NCI-H748 treated with DMSO at 0.1 percent for 48 hours (cell line): ENCODE measurements around the gene AHI1.
"Not testable (repeated sequence)": the region's sequence is repeated elsewhere in the genome, so short reads cannot be mapped to it uniquely, and the experiment has no call there.

ENCODE experiments used
- DNase-seq: peaks from one replicate; lab custom pipeline; 2025; lab: John Stamatoyannopoulos, UW

Gene AHI1

GRCh38 chr6:135261872-135262725, 235.4 kb downstream of the AHI1 start:
- no peak for DNase-seq

GRCh38 chr6:135260612-135261011, 236.9 kb downstream of the AHI1 start:
- DNase-seq, result no peak

DNA sequence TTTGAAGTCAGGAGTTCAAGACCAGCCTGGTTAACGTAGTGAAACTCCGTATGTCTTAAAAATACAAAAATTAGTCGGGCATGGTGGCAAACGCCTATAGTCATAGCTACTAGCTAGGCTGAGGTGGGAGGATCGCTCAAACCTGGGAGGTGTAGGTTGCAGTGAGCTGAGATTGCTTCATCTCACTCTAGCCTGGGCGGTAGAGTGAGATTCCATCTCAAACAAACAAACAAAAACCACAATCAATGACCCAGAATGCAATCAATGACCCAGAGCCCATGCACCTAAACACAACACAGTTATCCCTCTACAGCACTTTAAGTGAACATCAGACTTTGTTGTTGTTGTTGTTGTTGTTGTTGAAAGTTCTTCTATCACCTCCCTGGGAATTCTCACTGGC, 238.6 kb downstream of the AHI1 start:
- no peak for DNase-seq

- DNase-seq, result no peak
Measured at GRCh38 chr6:135257631-135258405, 239.7 kb downstream of the AHI1 start.

DNA sequence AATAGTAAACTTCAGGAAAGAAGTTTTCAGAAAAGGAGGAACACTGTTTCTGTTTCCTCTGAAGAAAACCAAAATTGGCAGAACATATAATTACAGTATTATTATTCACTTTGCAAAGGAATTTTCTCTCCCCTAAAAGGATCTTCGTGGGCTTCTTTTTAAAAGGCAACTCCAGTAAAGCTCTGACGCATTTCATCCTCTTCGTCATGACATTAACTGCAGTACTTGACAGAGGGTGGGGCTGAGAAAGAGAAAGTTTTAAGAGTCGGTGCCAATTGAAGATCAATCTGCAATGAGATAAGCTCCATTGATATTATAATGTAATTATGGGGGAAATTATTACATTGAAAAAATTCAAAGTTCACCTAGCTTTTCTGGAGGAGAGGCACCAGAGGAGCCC, 240.7 kb downstream of the AHI1 start:
- DNase-seq, result no peak

DNA sequence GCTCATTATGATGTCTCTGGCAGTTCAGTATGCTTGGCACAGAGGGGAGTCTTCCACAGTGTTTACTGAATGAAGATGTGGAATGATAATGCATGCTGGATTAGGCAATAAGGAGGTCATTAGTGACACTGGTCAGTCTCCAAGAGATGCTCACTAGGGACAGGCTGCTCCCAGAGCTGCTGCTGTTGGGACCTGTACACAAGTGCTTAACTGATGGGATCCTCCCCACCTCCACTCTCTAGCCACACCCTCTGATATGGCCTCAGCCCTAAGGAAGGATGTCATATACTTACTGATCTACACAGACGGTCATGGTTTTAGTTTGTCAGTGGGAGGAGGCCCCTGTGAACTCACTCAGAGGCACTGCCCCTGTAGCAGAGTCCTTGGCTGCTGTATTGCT, 243.1 kb downstream of the AHI1 start:
- no peak for DNase-seq

GRCh38 chr6:135251498-135252441, 245.8 kb downstream of the AHI1 start:
- DNase-seq, result peak; percentile 77

- peak; percentile 36 for DNase-seq
Measured at GRCh38 chr6:135250751-135251497, 246.6 kb downstream of the AHI1 start.

DNA sequence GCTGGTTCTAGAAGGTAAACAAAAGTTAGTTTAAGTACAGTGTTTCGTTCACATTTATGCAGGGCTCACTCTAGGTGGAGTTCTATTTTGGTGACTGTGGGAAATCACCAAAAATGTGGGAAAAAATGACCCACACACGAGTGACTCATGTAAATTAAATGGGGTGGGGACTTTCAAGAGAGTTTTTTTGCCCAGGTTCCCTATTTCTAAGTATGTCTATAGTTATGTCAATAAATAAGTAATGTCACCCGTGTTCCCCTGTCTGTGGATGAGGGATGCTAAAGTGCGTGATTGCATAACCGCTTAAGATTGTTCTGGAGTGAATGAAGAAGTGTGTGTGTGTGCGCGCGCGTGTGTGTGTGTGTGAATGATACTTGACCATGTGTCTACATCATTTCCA, 247.3 kb downstream of the AHI1 start:
- DNase-seq, result no peak

DNA sequence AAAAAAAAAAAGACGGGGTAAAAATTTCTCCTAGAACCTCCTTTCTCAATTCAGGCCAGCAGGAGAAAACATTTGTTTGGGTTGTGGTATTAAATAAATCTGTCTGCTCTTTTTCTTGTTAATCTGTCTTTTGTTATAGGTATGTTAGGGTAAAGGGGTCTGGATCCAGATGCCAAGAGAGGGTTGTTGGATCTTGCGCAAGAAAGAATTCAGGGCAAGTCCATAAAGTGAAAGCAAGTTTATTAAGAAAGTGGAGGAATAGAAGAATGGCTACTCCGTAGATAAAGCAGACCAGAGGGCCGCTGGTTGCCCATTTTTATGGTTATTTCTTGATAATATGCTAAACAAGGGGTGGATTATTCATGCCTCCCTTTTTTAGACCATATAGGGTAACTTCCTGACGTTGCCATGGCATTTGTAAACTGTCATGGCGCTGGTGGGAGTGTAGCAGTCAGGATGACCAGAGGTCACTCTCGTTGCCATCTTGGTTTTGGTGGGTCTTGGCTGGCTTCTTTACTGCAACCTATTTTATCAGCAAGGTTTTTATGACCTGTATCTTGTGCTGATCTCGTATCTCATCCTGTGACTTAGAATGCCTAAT, 251.0 kb downstream of the AHI1 start:
- not testable (repeated sequence) for DNase-seq

- no peak for DNase-seq
Measured at GRCh38 chr6:135244805-135245204, 252.7 kb downstream of the AHI1 start.

GRCh38 chr6:135243871-135244796, 253.4 kb downstream of the AHI1 start:
- no peak for DNase-seq

- DNase-seq, result no peak
Measured at GRCh38 chr6:135240711-135241110, 256.8 kb downstream of the AHI1 start.

DNA sequence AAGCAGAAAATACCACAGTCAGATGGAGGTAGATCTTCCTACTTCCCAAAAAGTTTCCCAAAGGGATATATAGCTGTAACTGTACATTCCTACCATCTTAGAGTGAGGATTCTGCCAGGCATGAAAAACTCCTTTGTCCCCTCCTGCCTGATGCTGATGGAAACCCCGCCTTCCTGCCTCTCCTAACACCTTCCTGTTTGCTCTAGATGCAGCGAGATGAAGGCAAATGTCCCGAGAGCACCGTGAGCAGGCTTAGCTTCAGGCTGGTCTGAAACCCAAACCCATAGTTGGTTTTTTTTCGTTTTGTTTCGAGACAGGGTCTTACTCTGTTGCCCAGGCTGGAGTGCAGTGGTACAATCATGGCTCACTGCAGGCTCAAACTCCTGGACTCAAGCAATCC, 260.8 kb downstream of the AHI1 start:
- no peak for DNase-seq

- DNase-seq, result no peak
Measured at GRCh38 chr6:135236319-135236718, 261.2 kb downstream of the AHI1 start.

GRCh38 chr6:135235716-135236115, 261.8 kb downstream of the AHI1 start:
- no peak for DNase-seq

- DNase-seq, result no peak
Measured at GRCh38 chr6:135234492-135234780, 263.1 kb downstream of the AHI1 start.

DNA sequence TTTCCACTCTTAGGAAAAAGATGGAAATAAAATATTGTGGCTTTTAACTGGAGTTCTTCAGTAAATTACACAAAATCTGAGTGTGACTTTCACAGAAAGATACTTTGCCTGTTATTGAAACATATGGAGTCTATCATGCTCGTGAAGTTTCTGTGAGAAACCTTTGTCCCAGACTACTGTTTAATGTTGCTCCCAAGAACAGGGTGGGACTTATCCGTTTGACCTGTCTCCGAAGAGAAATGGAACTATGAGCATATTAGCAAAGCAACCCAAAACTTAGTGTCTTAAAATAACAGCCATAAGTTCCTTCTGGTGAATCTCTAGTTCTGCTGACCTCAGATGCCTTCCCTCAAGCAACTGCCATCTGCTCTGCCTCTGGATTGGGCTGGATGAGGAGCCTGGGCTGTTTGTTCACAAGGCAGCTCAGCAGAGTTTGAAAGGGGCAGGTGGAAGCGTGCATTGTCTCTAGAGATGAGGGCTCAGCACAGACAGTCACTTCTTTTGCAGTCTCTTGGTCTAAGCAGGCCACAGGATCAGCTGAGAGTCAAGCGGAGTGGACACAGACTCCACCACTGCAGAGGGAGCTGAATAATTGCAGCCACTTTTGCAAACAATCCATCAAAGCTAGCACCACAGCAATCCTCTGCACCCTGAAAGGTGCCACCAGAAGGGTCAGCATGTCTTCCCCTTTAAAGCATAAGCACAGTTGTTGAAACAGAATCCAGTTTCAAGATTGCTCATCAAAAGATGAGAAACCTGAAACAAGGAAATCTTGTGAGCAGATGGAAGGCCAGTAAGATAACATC, 263.7 kb downstream of the AHI1 start:
- DNase-seq, result no peak
